ENCODE data around the gene PKHD1.

GRCh38 chr6:51949526-51949925 is 137.9 kb downstream of the PKHD1 start:
- TF ChIP-seq FOXP2 (optimal IDR thresholded peaks at IDR 0.05; ENCODE audit: control extremely low read depth, extremely low read length, insufficient read depth), result no peak
- TF ChIP-seq EZH2 (IDR thresholded peaks at IDR 0.05), result no peak
- no peak for TF ChIP-seq POLR2AphosphoS5 (IDR thresholded peaks at IDR 0.05; ENCODE audit: borderline replicate concordance, low read depth, low read length)

Data from SK-N-MC (cell line).